Psoas muscle (tissue), 8 donors: Measurements from ENCODE around the gene LRRC71. TPM values are rescaled to one million over a fixed set of nuclear protein-coding genes. Genes with fewer than 3 reads are reported as not detected.
A peak's percentile ranks its signal among the peaks of the same experiment; 100 is the strongest.

ENCODE experiments used
- ATAC-seq, 4 donors: fragments of 200-7000 bp; cut with Tn5 transposase; one replicate each; pipeline ENCODE4 v1.9.1; 2020; ENCODE audit warnings: moderate library complexity in 3 of 4, mild to moderate bottlenecking in 2 of 4
- DNase-seq, 2 donors: peaks; one replicate each; pipeline ENCODE4 v3.0.0-alpha.2; 2020
- H3K27ac ChIP-seq: fragments of 200-600 bp; one replicate; pipeline ENCODE4 v1.8.0; 2022
- H3K27me3 ChIP-seq, 3 donors: fragments of 200-600 bp in 1 of 3; one replicate each; pipeline versions ENCODE4 v1.6.1 to v1.8.0; 2013 to 2022; ENCODE audit warnings: low read length in 2 of 3, mild to moderate bottlenecking in 2 of 3, moderate library complexity in 1 of 3; ENCODE audit not compliant: insufficient read depth in 3 of 3
- H3K36me3 ChIP-seq, 2 donors: fragments of 200-600 bp in 1 of 2; one replicate each; pipeline versions ENCODE4 v1.6.1 to v1.8.0; 2013 to 2022; ENCODE audit warnings: low read depth in 1 of 2, mild to moderate bottlenecking in 1 of 2, moderate library complexity in 1 of 2; ENCODE audit not compliant: insufficient read depth in 1 of 2
- H3K4me1 ChIP-seq: fragments of 200-600 bp; one replicate; pipeline ENCODE4 v1.8.0; 2022
- H3K4me3 ChIP-seq: fragments of 200-600 bp; one replicate; pipeline ENCODE4 v1.8.0; 2022; ENCODE audit warnings: mild to moderate bottlenecking
- H3K9me3 ChIP-seq: fragments of 200-600 bp; one replicate; pipeline ENCODE4 v1.8.0; 2022
- WGBS, 3 donors: extraction: QIAGEN DNeasy Blood & Tissue Kit; methylation state at CpG; one replicate each; pipeline versions ENCODE4 v1.1.6 to v1.1.7; 2013; 5-methylcytosine and 5-hydroxymethylcytosine counted together
- intact Hi-C, 2 donors: fragments of 100-400 bp; cut with DNase I; formaldehyde crosslinking; loops; one replicate each; pipeline versions ENCODE4 v1.11.0 to v1.14.2; 2022
- polyA plus RNA-seq, 3 donors: library from polyadenylated mRNA; stranded (reverse); fragments of 200-250 nt; gene quantifications; one replicate each; pipeline ENCODE4 v1.2.3, GENCODE V29; 2013
- total RNA-seq, 4 donors: library from RNA; stranded (reverse); fragmentation: NEBNext Ultra II Directional in 2 of 4; extraction: Animal tissue kit (Norgen Biotek cat#: 25700) in 2 of 4; gene quantifications; one replicate each; pipeline versions ENCODE4 v1.2.1 to v1.2.4, GENCODE V29; 2021 to 2023
- TF ChIP-seq, protein P1 (sequence below): fragments of 200-600 bp; IDR thresholded peaks from one replicate; pipeline ENCODE4 v1.8.0; 2022; ENCODE audit warnings: antibody characterized with exemption
- donor health status: healthy with polysubstance abuse.
- donor health status: DM: no; HTN: no; CAD: no; lungs with moderate emphysema.
- donor health status: Bipolar disorder and iron deficiency.
- donor health status: healthy.
- donor health status: DM: yes; HTN: yes; CAD: no.
- donor health status: DM: no; HTN: no; CAD: no.
- donor health status: DM: no; HTN: no; CAD: no.
- donor health status: DM: yes; HTN: yes; CAD: no.

Gene LRRC71
- total and polyA plus RNA-seq, 7 donors = 0.03 TPM; not detected in 5

DNA sequence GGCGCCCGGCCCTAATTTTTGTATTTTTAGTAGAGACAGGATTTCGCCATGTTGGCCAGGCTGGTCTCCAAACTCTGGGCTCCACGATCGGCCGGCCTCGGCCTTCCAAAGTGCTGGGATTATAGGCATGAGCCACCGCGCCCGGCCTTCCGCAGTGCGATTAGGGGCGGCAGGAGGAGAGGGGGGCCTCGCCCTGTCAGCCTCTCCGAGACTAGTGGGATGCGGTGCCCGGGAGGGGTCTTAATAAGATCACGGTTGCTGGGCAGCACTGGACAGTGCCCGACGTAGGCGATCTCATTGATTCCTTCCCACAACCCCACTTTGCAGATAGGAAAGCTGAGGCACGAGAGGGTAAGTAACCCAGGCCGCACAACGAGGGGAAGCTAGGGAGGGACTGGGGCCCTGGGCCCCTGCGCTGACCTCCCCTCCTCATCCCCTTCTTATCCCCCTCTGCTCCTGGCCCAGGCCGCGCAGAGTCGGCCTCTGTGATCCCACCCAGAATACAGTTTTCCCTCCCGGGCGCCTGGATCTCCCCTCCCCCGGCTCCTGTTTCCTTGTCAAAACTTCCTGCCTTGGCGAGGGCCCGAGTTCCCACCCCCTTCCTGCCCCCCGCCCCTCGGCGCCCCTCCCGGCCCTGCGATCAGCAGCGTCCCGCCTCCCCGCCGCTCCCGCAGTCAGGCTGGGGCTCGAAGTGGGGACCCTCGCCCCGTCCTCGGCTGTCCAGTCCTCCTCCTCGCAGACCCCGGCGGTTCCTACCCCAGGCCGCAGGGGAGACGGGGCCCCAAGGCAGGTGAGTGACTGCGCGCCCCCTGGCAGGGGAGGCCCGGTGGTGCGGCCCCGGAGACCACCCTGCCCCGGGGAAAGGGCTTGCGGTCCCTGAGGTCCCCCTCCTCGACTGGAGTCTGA lies 27.1 kb upstream of the LRRC71 start, which contains the start of gene PEAR1:
Gene PEAR1 (plus strand): TSS at position 671 of the 906 bp plus-strand sequence. CDS start 10,209 bp downstream, outside the sequence.
- peak in 1 of 4 donors; percentile 31 for ATAC-seq

DNA sequence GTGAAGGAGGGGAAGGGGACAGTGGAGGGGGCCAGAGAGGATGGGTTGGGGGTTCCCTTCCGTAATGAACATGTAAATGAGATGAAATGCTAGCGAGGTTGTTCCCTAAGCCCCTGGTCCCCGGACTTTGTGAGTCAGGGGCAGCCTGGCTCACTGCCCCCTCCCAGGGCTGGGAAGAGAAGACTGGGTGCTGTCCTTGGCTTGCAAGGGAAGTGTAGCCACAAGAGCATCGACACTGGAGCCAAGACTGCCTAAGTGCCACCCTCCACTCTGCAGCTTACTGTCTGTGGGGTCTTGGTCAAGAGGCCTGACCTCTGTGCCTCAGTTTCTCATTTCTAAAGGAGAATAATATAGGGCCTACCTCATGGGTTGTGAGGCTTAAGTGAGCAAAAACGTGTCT lies 26.4 kb upstream of the LRRC71 start:
- peaks cover 0 to 30% (median 3%) of the 10 kb centered on the region in 3 donors for H3K27me3 ChIP-seq
- peaks cover 2% of the 10 kb centered on the region for H3K4me1 ChIP-seq
- DNase-seq (peak in 1 of 2 donors; percentile 37), ATAC-seq (no peak)
- TF ChIP-seq, protein P1, sequence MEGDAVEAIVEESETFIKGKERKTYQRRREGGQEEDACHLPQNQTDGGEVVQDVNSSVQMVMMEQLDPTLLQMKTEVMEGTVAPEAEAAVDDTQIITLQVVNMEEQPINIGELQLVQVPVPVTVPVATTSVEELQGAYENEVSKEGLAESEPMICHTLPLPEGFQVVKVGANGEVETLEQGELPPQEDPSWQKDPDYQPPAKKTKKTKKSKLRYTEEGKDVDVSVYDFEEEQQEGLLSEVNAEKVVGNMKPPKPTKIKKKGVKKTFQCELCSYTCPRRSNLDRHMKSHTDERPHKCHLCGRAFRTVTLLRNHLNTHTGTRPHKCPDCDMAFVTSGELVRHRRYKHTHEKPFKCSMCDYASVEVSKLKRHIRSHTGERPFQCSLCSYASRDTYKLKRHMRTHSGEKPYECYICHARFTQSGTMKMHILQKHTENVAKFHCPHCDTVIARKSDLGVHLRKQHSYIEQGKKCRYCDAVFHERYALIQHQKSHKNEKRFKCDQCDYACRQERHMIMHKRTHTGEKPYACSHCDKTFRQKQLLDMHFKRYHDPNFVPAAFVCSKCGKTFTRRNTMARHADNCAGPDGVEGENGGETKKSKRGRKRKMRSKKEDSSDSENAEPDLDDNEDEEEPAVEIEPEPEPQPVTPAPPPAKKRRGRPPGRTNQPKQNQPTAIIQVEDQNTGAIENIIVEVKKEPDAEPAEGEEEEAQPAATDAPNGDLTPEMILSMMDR = no peak
- H3K4me3 ChIP-seq = peak overlapping the region; percentile 68
- peak overlapping the region; percentile 76 for H3K27ac ChIP-seq
- H3K36me3 ChIP-seq = no peaks in the 10 kb centered on the region
- intact Hi-C loops = no loop called here
- H3K9me3 ChIP-seq = no peaks in the 10 kb centered on the region
- WGBS, 3 donors = 44 to 58% (median 44%) methylated on average over 5 of the region's 5 CpGs

More for the DNA sequence above, 27.1 kb upstream of the LRRC71 start, which contains the start of gene PEAR1:
- TF ChIP-seq, protein P1 = no peak
- peak; percentile 49 to 77 for DNase-seq
- Histone ChIP-seq H3K27ac (peak within 1 kb of the TSS; percentile 76), H3K27me3 (peaks cover 0 to 29% (median 3%) of the 10 kb centered on the region in 3 donors), H3K9me3 (no peaks in the 10 kb centered on the region), H3K36me3 (no peaks in the 10 kb centered on the region), H3K4me3 (peak within 1 kb of the TSS; percentile 68), H3K4me1 (no peaks in the 10 kb centered on the region)
- WGBS, 3 donors = 17 to 26% (median 19%) methylated on average over 38 to 60 of the region's 60 CpGs
- intact Hi-C loops = no loop called here

DNA sequence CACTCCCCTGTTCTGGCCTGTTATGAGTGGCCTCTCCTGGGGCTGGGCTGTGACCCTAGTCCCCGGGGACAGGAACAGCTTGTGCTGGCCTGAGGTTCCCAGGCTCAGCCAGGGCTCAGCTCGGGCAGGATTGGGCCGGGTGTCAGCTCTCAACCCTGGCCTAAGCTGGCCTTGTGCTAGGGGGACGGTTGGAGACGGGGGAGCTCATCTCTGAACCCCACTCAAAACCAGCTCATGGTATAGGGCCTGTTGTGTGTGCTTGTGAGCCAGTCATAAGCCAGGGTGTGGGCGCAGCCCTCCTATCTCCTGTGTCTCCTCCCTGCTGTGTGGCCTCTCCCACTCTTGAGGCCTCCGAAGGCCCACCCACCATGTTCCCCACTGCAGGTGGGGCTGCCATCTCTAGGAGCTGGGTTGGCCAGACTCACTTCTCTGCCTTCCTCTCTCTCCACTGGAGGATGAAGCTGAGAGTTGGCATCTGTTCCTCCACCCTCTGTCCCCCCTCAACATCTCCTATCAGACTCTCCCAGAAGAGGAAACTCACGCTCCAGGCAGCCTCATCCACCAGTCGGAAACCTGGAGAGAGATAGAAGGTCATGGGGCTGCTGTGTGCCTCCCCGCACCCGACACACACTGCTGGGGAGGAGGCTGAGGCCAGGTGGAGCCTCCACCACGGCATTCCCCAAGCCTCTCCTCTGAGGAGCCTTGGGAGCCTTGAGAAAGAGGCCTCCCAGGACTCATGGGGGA lies 25.5 kb upstream of the LRRC71 start:
- Histone ChIP-seq H3K9me3 (no peaks in the 10 kb centered on the region), H3K27me3 (peaks cover 0 to 38% (median 3%) of the 10 kb centered on the region in 3 donors), H3K4me1 (peaks cover 11% of the 10 kb centered on the region), H3K27ac (peak overlapping the region; percentile 76), H3K4me3 (peak overlapping the region; percentile 68), H3K36me3 (no peaks in the 10 kb centered on the region)
- ATAC-seq (peak in 2 of 4 donors; percentile 15 to 24), DNase-seq (peak; percentile 51 to 79)
- intact Hi-C loops = no loop called here
- WGBS, 3 donors = 49 to 67% (median 59%) methylated on average over 12 of the region's 12 CpGs
- TF ChIP-seq, protein P1 = no peak

DNA sequence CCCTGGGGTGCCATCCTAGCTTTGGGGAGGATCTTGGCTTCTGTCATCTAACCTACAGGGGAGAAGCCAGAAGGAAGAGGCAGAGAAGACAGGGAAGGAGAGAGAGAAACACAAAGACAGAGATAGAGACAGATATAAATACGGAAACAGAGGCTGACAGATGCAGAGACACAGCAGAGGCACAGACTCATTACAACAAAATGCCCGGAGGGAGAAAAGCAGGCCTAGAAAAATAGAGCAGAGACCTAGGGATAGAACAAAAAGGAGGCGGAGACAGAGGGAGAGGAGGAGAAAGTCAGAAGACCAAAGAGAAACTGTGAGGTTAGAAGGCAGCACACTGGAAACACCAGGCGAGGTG lies 25.0 kb upstream of the LRRC71 start:
- Histone ChIP-seq H3K27me3 (peaks cover 0 to 41% (median 3%) of the 10 kb centered on the region in 3 donors), H3K36me3 (no peaks in the 10 kb centered on the region), H3K4me1 (peaks cover 13% of the 10 kb centered on the region), H3K9me3 (no peaks in the 10 kb centered on the region), H3K27ac (peak overlapping the region; percentile 76), H3K4me3 (peak overlapping the region; percentile 68)
- ATAC-seq = no peak
- WGBS, 3 donors = 71 to 75% (median 73%) methylated on average over 4 of the region's 4 CpGs
- TF ChIP-seq, protein P1 = no peak
- intact Hi-C loops = no loop called here
- DNase-seq = no peak
